Endothelial cell of umbilical vein (primary cell): ENCODE data around the gene MAG. TPM values are rescaled to one million over a fixed set of nuclear protein-coding genes. Genes with fewer than 3 reads are reported as not detected.

Source experiments
- BruUV-seq: library from RNA; stranded (reverse); fragments of 400-500 nt; replicated peaks from 2 replicates; lab custom pipeline; 2021; lab: Mats Ljungman, UMichigan
- CTCF ChIA-PET: fragments of 300-600, 350-600 bp; sonication (Branson Sonifier 250); formaldehyde crosslinking; loops from one replicate; lab custom pipeline; 2021; ENCODE audit warnings: antibody characterized with exemption, inconsistent platforms; lab: Charles Lee
- POLR2A ChIA-PET: fragments of 300-600, 350-600 bp; sonication (Branson Sonifier 250); formaldehyde crosslinking; loops from one replicate; lab custom pipeline; 2021; ENCODE audit warnings: antibody characterized with exemption, inconsistent platforms; lab: Charles Lee
- DNase-seq: peaks from one replicate; pipeline ENCODE4 v3.0.0-alpha.2; 2011; ENCODE audit warnings: low read depth, low spot score
- FAIRE-seq: peaks from 2 replicates; lab custom pipeline; 2011; peaks lifted over from hg19 to GRCh38; lab: Jason Lieb, UNC
- H2AFZ ChIP-seq: 2 replicates; pipeline ENCODE4 v1.6.0; 2012; ENCODE audit warnings: low read depth, low read length, control low read depth, inconsistent platforms
- H3K27ac ChIP-seq: 2 replicates; pipeline ENCODE4 v1.5.1; 2011; ENCODE audit warnings: low read depth, mild to moderate bottlenecking, control low read depth, low read length, moderate library complexity; ENCODE audit not compliant: insufficient read depth
- H3K27me3 ChIP-seq, 2 experiments: 2 replicates each; pipeline versions ENCODE4 v1.6.0 to v1.6.1; 2011; ENCODE audit warnings: low read length in 2 of 2, mixed read lengths in 1 of 2; ENCODE audit not compliant: control insufficient read depth in 2 of 2, insufficient read depth in 2 of 2
- H3K36me3 ChIP-seq, 2 experiments: 2 replicates in 1 of 2; 3 replicates in 1 of 2; pipeline ENCODE4 v1.5.1; 2011; ENCODE audit warnings: low read length in 2 of 2, mild to moderate bottlenecking in 1 of 2, moderate library complexity in 1 of 2; ENCODE audit not compliant: control insufficient read depth in 2 of 2, insufficient read depth in 2 of 2; ENCODE audit errors: extremely low read depth in 1 of 2
- H3K4me1 ChIP-seq: 3 replicates; pipeline ENCODE4 v1.5.1; 2011; ENCODE audit warnings: mild to moderate bottlenecking, low read length; ENCODE audit not compliant: control insufficient read depth, insufficient read depth; ENCODE audit errors: extremely low read depth
- H3K4me2 ChIP-seq: 2 replicates; pipeline ENCODE4 v1.6.1; 2011; ENCODE audit warnings: low read length, control low read depth, mixed read lengths; ENCODE audit not compliant: insufficient read depth
- H3K4me3 ChIP-seq, 3 experiments: fragments of 200-600 bp in 1 of 3; sonication (generic), shearing (Covaris generic) in 1 of 3; replicated peaks in 1 of 3; 2 replicates each; pipeline ENCODE4 v1.5.1; 2011 to 2016; ENCODE audit warnings: control low read depth in 3 of 3, low read length in 3 of 3, mild to moderate bottlenecking in 2 of 3, inconsistent platforms in 1 of 3, low read depth in 1 of 3, moderate library complexity in 1 of 3; ENCODE audit not compliant: insufficient read depth in 1 of 3
- H3K79me2 ChIP-seq: 2 replicates; pipeline ENCODE4 v1.6.0; 2012; ENCODE audit warnings: low read length, inconsistent platforms; ENCODE audit not compliant: control insufficient read depth, insufficient read depth
- H3K9ac ChIP-seq: replicated peaks from 2 replicates; pipeline ENCODE3; 2011; ENCODE audit warnings: low read length, control low read depth; ENCODE audit not compliant: insufficient read depth; ENCODE audit errors: extremely low read depth
- H3K9me1 ChIP-seq: replicated peaks from 3 replicates; pipeline ENCODE4 v1.6.0; 2011; ENCODE audit warnings: mild to moderate bottlenecking, low read length; ENCODE audit not compliant: control insufficient read depth, insufficient read depth; ENCODE audit errors: extremely low read depth
- H3K9me3 ChIP-seq: replicated peaks from 2 replicates; pipeline ENCODE4 v1.5.1; 2012; ENCODE audit warnings: low read length, inconsistent platforms; ENCODE audit not compliant: control insufficient read depth, insufficient read depth
- H4K20me1 ChIP-seq: replicated peaks from 2 replicates; pipeline ENCODE3; 2011; ENCODE audit warnings: mild to moderate bottlenecking, low read length; ENCODE audit not compliant: control insufficient read depth, insufficient read depth; ENCODE audit errors: extremely low read depth
- CTCF ChIP-seq, 2 donors: IDR thresholded peaks; 1 replicate in 1 of 2; 2 replicates in 1 of 2; pipeline ENCODE4 v1.5.1; 2011; ENCODE audit warnings: low read length in 2 of 2, mild to moderate bottlenecking in 2 of 2, moderate library complexity in 2 of 2, control low read depth in 1 of 2, inconsistent platforms in 1 of 2, low read depth in 1 of 2; ENCODE audit not compliant: insufficient read depth in 1 of 2; ENCODE audit errors: extremely low read depth in 1 of 2
- EZH2 ChIP-seq: IDR thresholded peaks from 2 replicates; pipeline ENCODE4 v1.6.1; 2012; ENCODE audit warnings: borderline replicate concordance, low read depth, mild to moderate bottlenecking, moderate library complexity, low read length, inconsistent platforms; ENCODE audit not compliant: severe bottlenecking
- FOS ChIP-seq: IDR thresholded peaks from 2 replicates; pipeline ENCODE4 v1.6.1; 2011; ENCODE audit warnings: mild to moderate bottlenecking, low read length, moderate library complexity, borderline replicate concordance; ENCODE audit not compliant: insufficient read depth
- GATA2 ChIP-seq: IDR thresholded peaks from 2 replicates; pipeline ENCODE4 v1.7.0; 2011; ENCODE audit warnings: low read depth, mild to moderate bottlenecking, moderate library complexity, mixed read lengths, low read length; ENCODE audit not compliant: insufficient read length, insufficient read depth
- JUN ChIP-seq: IDR thresholded peaks from 2 replicates; pipeline ENCODE4 v1.6.1; 2011; ENCODE audit warnings: borderline replicate concordance, low read depth; ENCODE audit not compliant: insufficient read length, insufficient read depth
- MAX ChIP-seq: IDR thresholded peaks from 2 replicates; pipeline ENCODE4 v1.6.1; 2011; ENCODE audit not compliant: insufficient read depth, insufficient read length
- MYC ChIP-seq: IDR thresholded peaks from one replicate; pipeline ENCODE4 v1.6.1; 2011; ENCODE audit warnings: mild to moderate bottlenecking, low read depth, low read length
- POLR2A ChIP-seq: IDR thresholded peaks from 2 replicates; pipeline ENCODE4 v1.6.1; 2012; ENCODE audit warnings: low read depth, mild to moderate bottlenecking, control low read depth, low read length
- POLR2AphosphoS5 ChIP-seq: IDR thresholded peaks from 2 replicates; pipeline ENCODE4 v1.6.1; 2012; ENCODE audit warnings: low read depth, mild to moderate bottlenecking, control low read depth, low read length, moderate library complexity; ENCODE audit not compliant: insufficient read depth
- dilution Hi-C: fragments of 300-500 bp; cut with MboI; formaldehyde crosslinking; loops from one replicate; pipeline ENCODE4 v1.15.0; 2019; ENCODE audit warnings: low sequenced_read_pairs; ENCODE audit not compliant: extremely low pct_ligation_motif_present
- intact Hi-C: fragments of 100-400 bp; cut with micrococcal nuclease; formaldehyde crosslinking; loops from one replicate; pipeline ENCODE4 v1.10.0; 2022
- polyA plus RNA-seq, 4 experiments: library from polyadenylated mRNA; depleted of rRNA in 3 of 4; stranded (reverse) in 3 of 4; unstranded in 1 of 4; fragments of >200 nt; gene quantifications; 2 replicates each; pipeline versions ENCODE4 v1.2.1 to v1.2.3, GENCODE V29; 2011 to 2012; ENCODE audit warnings: missing spikeins in 1 of 4
- total RNA-seq: library from RNA; stranded (reverse); gene quantifications from 2 replicates; pipeline ENCODE4 v1.2.3, GENCODE V29; 2021

The MAG gene
- total and polyA plus RNA-seq, 2 donors (not counting 3 experiments of a cell fraction or from before 2014, with no cell fraction given), result not detected

GRCh38 chr19:35354898-35355297 lies 62.9 kb downstream of the MAG start:
- Histone ChIP-seq H3K4me2 (no peak overlapping the region), H3K9ac (no peak overlapping the region), H2AFZ (no peak overlapping the region), H3K4me3 (no peak overlapping the region), H4K20me1 (no peaks in the 10 kb centered on the region), H3K27ac (no peak overlapping the region), H3K79me2 (no peaks in the 10 kb centered on the region), H3K36me3 (no peaks in the 10 kb centered on the region), H3K9me1 (no peaks in the 10 kb centered on the region), H3K27me3 (no peaks in the 10 kb centered on the region), H3K9me3 (no peaks in the 10 kb centered on the region), H3K4me1 (no peaks in the 10 kb centered on the region)
- FAIRE-seq (no peak), DNase-seq (no peak)
- TF ChIP-seq MAX, result no peak
- TF ChIP-seq POLR2AphosphoS5, result no peak
- TF ChIP-seq POLR2A, result no peak
- TF ChIP-seq FOS, result no peak
- no peak for TF ChIP-seq CTCF (IDR thresholded peaks at IDR 0.05; ENCODE audit: extremely low read depth in 1 of 2, insufficient read depth in 1 of 2, low read depth in 1 of 2, low read length in 2 of 2)
- no peak for TF ChIP-seq GATA2
- no peak for TF ChIP-seq MYC
- no peak for TF ChIP-seq EZH2
- TF ChIP-seq JUN, result no peak
- CTCF ChIA-PET, result interaction anchor here (0.7 to 6.9 kb wide), 3 partner anchors 8 to 140 kb away, joined by 3 to 118 read pairs (median 31); no protein-coding TSS in a partner anchor
- BruUV-seq, result no TSS peak
- POLR2A ChIA-PET, result no interaction called here
- intact Hi-C loops (no loop called here), dilution Hi-C loops (no loop called here)
